ENCODE data around the gene R3HDML.
"Not testable (repeated sequence)": the region's sequence is repeated elsewhere in the genome, so short reads cannot be mapped to it uniquely, and the experiment has no call there.

Gene R3HDML, protein sequence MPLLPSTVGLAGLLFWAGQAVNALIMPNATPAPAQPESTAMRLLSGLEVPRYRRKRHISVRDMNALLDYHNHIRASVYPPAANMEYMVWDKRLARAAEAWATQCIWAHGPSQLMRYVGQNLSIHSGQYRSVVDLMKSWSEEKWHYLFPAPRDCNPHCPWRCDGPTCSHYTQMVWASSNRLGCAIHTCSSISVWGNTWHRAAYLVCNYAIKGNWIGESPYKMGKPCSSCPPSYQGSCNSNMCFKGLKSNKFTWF

DNA sequence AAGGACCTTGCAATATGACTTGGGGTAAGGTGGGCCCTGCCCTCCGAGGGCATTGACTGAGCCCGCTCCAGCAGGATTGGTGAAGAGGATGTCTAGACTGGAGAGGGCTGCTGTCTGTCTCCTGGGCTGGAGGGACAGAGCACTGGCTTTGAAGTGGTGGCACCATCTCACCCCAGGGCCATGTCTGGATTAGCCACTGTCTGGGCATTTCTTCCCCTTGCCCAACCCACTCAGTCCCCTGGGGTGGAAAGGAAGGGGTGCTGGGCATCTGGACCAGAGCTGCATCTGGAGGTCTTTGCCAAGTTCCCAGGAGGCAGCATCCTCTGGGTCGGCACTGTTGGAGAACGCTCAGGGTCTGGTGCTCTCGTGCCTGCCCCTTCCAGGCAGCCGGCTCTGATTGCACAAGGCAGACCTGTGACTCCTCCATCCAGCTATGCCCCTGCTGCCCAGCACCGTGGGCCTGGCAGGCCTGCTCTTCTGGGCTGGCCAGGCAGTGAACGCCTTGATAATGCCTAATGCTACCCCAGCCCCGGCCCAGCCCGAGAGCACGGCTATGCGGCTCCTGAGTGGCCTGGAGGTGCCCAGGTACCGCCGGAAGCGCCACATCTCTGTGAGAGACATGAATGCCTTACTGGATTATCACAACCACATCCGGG lies at the start of gene R3HDML:
Gene R3HDML (plus strand): TSS at position 319 of the 656 bp plus-strand sequence. CDS start 115 bp downstream, at position 434.
- no peak for DNase-seq

DNA sequence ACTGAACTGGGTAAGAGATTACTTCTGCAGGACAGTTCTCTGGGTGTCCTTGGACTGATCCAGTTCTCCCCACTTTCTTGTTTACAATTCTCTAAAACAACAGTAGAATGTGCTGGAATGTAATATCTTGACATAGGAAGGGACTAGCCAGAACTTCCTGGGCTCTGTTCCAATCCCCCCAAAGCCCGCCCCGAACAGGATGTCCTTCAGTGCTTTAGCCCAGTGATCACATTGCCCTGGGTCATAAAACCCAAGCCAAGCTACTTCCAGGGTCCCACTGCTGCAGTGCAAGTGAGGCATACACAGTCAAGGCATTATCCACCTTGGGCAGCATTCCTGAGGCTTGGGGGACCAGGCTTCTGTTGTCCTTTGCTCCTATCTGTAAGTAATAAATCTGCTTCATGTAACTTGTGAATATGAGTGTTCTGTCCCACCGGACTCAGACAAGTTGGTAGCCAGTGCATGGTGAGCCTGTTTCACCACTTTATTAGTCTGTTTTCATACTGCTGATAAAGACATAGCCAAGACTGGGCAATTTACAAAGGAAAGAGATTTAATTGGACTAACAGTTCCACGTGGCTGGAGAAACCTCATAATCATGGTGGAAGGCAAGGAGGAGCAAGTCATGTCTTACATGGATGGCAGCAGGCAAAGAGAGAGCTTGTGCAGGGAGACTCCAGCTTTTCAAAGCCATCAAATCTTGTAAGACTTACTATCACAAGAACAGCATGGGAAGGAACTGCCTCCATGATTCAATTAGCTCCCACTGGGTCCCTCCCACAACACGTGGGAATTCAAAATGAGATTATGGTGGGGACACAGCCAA lies 49.4 kb upstream of the R3HDML start:
- no peak for DNase-seq

DNA sequence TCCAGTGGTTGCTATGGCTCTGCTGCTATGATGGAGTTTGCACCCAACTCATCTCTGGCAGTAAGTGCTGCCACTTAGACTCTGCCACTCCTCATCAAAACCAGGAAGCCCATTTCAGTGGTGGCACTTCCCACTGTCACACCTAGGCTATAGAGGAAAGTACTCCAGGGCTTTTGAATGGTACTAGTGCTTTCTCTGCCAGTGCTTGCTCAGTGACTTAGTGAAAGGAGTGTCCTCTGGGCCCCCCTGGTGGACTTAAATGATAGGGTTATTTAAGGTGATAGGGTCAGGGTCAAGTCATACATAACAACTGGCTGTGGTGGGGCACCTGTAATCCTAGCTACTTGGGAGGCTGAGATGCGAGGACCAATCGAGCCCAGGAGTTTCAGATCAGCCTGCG lies 48.6 kb upstream of the R3HDML start:
- peak; percentile 30 for DNase-seq

DNA sequence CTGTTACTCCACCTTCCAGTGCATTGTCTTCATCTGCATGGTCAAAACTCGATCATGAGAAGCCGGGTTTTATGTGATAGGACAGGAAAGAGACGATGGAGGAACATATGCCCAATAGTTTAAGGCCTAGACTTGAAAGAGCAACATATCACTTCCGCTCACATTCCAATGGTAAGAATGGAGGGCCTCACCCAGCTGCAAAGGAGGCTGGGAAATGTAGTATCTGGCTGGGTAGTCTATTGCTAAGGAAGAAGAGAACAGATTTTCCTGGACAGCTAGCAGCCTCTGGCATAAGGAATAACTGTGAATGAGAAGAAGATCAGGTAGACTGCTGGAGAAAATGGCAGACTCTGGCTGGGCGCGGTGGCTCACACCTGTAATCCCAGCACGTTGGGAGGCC lies 45.1 kb upstream of the R3HDML start:
- DNase-seq, result no peak

DNA sequence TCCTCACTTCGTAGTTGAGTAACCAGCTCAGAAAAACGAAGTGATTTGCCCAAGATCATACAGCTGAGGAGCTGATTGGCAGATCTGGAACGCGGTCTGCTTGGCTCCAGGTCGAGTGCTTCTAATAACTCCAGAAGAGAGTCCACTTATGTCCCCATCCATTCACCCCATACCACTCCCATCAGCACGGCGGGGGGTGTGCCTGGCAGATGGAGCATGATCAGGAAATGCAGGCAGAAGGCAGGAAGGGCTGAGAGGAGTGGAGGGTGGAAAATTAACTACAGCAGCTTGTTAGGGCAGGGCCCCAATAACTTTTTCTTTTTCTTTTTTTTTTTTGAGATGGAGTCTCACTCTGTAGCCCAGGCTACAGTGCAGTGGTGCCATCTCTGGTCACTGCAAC lies 40.8 kb upstream of the R3HDML start:
- DNase-seq, result no peak

DNA sequence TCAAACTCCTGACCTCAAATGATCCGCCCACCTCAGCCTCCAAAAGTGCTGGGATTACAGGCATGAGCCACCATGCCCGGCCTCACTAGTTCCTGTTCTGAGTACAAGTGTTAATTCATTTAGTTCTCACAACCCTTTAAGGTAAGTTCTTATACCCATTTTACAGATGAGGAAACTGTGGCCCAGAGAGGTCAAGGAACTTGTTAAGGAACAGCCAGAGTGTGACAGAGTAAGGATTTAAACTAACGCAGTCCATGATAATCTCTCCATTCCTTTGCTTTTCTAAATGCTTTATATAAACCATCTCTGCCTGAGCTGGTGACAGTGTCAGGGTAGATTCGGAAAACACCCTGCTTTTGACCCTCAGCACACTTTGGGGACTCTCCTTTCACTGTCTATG lies 39.1 kb upstream of the R3HDML start:
- no peak for DNase-seq

DNA sequence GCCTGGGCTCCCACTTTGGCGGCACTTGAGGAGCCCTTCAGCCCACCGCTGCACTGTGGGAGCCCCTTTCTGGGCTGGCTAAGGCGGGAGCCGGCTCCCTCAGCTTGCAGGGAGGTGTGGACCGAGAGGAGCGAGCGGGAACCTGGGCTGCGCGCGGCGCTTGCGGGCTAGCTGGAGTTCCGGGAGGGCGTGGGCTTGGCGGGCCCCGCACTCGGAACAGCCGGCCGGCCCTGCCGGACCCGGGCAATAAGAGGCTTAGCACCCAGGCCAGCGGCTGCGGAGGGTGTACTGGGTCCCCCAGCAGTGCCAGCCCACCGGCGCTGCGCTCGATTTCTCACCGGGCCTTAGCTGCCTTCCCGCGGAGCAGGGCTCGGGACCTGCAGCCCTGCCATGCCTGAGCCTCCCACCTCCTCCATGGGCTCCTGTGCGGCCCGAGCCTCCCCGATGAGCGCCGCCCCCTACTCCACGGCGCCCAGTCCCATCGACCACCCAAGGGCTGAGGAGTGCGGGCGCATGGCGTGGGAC lies 37.8 kb upstream of the R3HDML start:
- not testable (repeated sequence) for DNase-seq

DNA sequence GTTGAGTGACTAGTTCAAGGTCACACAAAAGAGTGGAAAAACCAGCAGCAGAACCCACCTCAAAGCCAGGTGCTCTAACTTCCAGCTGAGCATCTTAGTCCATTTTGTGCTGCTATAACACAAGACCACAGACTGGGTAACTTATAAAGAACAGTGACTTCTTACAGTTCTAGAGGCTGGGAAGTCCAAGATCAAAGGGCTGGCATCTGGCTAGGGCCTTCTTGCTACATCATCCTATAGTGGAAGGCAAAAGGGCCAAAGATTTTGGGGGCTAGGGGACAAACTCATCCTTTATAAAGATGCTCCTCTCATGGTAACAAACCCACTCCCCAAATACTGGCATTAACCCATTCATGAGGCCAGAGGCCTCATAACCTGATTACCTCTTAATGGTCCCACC lies 35.6 kb upstream of the R3HDML start:
- no peak for DNase-seq

DNA sequence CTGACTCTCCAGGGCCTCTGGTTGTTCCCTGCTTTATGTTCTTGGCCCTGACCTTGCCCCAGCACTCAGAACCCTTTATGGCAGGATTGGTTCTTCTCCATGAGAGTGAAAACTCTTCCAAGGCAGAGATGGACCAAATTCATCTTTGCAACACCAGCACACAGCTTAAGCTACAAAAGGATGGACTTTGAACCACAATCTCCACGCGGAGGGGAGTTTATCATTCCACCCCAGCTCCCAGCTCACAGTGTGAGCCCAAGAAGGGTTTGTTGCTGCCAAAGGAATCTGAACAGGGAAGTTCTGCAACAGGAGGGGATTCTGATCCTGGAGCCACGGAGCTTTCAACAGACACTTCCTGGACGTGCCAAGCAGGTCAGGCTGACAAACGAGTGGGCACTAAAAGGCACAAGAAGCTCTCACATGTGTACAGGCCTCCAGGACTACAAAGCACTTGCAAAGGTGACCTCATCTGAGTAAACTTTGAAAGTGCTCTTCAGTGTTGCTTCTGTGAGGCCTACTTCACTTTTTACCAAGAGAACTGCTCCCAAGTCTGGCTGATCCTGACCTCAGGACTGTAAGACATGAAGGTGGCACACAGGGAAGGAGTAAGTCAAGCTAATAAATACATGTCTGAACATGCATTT lies 34.7 kb upstream of the R3HDML start:
- DNase-seq, result no peak

DNA sequence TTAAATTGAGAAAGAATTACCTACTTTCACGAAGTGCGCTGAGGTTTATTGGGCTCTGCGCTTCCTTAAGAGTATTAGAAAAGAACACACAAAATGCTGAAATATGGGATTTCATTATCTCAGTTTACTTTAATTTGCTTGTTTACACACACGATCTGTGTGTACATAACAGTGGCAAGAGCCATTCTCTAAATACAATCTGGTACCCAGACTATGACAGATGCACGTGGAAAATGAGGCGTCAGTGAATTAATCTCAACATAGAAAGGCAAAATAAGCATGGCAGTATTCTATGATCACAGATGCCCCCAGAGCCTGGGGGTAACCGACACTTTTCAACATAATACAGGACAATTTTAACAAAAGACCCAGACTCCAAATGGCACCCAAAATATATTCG lies 34.1 kb upstream of the R3HDML start:
- DNase-seq, result no peak

DNA sequence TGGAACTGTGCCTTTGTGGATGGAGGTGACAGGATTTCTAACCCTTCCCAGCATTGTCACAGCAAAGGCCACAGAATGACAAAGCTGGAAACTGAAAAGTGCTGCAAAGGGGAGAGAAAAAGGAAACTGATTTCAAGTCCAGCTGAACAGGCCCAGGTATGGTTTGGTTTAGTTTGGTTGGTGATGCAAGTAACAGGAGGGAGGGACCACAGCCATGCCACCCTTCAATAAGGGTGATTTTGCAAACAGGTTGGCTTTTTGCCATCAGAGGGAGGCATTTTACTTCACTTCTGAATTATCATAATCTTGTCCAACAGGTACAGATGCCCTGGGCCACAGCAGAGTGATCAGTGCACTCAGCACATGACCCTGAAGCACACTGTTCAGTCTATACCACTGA lies 32.5 kb upstream of the R3HDML start:
- DNase-seq, result no peak

DNA sequence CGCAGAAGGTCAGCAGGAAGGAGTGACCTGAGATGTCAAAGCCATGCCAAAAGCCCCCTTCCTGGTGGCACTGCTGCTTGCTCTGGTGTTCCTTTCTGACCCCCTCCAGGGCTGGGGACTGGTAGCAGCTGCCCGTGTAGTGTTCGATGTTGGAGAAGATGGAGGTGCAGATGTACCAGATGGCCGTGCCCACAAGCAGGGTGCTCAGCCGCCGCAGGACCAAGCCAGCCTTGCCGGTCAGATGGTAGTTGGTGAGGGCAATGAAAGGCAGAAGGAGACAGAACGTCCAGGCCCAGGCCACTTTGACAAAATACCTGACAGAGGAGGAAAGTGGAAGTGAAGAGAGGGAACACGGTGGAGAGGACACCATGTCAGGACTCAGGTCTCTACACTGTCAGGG lies 29.9 kb upstream of the R3HDML start:
- no peak for DNase-seq

DNA sequence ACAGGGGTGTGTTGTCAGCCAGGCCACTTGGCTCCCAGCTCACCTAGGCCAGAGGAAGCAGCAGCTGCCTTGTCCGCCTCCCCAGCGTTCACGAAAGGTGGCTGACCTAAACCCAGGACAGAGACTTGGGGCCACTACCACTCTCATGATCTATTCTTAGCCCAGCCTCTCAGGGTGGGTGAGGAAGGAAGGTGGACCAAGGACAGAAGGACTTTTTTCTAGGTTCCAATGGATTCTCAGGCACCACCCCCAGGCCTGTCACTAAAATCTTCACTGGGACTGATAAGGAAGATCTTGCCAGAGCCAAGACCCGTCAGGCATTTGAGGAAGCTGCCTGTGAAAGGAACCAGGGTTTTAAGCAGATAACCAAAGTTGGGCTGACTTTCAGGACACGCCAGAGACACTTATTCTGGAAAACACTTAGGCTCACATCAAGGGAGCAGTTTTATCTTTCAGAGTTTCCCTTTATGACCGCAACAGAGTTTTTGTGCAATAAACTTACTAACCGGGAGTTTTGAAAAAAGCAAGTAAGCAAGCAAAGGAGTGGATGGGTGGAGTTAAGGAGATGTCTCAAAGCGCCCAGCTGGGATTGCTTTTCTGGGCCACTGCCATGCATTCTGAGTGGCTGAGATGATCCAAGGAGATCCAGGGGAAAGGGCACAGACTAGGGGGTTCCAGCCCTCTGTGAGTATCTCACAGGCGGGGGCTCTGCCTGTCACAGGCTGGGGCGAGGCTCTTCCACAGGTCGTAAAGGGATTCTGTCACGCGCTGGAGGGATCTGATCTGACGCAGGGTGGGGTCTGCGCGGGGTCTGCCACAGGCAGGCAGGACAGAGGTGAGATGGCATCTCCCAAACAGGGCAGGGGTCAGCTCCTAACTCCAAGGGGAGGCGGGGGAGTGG lies 26.8 kb upstream of the R3HDML start:
- no peak for DNase-seq

DNA sequence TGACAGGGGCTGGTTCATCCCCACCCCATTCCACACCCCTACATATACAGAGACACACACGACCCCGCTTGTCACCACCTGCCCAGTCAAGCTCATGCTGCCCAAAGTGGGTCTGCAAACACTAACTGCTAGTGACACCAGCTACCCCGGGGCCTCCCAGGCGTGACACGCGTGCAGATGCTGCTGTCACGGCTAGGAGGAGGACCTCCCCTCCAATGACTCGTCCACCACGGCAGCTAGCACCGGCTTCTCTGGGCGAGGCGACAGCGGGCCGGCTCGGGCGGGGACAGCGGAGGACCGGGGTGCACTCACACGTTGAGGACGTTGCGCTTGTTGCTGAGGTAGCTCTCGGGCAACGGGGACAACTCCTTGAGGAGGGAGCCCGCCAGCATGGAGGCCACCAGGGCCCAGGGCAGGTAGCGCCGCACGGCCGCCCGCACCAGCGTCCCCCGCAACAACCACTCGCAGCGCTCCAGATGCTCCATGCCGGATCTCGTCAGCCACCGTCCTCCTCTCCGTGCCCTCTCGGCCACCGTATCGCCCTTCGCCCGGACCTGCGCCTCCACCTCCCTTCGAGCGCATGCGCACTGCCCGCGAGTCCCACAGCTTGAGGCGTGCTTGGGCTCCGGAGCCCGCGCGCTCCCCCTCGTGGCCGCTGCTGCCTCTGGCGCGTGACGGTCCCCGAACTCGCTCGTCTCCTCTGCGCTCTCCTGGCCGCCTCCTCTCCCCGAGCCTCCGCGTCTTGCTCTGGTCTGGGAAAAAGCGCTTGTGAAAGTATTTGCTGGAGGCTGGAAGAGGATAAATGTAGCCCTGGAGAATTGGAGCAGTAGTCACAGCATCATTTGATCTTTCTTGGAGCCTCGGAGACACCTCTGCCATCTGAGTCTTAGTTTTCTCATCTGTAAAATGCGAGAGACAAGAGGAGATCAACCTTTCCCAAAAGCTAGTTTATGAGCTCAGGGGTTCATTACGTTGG lies 25.9 kb upstream of the R3HDML start, which contains the start of gene FITM2:
Gene FITM2 (minus strand): TSS at position 539 of the 976 bp plus-strand sequence. CDS start 54 bp downstream, at position 485.
- DNase-seq, result peak; percentile 98

DNA sequence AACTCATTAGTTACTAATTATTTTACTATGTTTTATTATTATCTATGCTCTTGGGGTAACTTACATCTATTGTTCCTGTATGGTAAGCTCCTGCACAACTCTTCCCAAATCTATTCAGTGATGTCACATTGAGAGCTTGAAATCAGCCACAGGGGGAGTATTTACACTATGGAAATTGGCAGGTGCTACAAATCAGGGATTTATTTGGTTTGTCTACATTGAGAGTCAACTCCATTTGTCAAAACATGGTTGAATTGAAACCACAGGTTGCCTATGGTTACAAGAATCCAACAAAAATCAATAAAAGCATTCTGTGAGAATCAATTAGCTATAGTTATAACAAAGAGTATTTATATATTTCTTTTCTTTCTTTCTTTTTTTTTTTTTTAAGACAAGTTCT lies 22.0 kb upstream of the R3HDML start:
- DNase-seq, result no peak

DNA sequence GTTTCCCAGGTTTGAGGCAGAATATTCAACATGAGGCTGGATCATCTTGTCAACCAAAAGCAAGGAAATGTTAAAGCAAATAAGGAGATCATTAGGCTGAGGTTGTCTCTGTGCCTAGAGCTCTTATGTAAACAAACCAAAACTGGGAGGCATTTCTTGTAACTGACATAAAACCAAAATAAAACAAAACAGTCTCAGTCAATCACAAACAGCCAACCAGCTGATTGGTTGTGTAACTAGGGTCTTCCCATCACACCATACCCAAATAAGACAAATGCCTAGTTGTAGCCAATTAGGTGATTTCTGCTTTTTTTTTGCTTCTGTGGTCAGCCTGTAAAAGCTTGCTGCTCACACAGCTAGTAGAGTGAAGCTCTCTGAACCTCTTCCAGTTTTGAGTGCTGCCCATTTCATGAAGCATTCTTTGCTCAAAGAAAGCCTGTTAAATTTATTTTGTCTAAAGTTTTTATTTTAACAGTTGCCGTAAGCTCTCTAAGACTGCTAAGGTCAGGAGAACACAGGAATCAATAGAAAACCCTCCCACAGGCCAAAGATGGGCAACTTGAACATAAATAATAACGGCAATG lies 16.9 kb upstream of the R3HDML start:
- DNase-seq, result no peak

DNA sequence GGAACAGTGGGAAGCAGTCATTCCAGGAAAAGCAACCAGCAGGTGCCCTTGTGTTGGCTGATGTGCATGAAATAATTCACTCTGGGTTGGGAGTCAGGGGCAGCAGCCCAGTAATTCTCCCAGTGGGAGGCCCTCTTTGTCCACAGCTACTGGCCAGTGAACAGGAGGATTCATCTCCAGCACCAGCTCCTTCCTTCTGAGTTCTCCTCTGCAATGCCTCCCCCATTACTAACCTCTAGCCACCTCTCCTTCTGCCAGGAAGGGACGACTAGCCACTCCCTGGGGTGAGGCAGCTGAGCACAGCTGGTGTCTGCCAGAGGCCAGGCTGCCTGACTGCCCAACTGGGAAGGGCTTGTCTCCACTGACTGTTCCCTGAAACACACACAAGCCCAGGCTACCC lies 12.5 kb upstream of the R3HDML start:
- no peak for DNase-seq

DNA sequence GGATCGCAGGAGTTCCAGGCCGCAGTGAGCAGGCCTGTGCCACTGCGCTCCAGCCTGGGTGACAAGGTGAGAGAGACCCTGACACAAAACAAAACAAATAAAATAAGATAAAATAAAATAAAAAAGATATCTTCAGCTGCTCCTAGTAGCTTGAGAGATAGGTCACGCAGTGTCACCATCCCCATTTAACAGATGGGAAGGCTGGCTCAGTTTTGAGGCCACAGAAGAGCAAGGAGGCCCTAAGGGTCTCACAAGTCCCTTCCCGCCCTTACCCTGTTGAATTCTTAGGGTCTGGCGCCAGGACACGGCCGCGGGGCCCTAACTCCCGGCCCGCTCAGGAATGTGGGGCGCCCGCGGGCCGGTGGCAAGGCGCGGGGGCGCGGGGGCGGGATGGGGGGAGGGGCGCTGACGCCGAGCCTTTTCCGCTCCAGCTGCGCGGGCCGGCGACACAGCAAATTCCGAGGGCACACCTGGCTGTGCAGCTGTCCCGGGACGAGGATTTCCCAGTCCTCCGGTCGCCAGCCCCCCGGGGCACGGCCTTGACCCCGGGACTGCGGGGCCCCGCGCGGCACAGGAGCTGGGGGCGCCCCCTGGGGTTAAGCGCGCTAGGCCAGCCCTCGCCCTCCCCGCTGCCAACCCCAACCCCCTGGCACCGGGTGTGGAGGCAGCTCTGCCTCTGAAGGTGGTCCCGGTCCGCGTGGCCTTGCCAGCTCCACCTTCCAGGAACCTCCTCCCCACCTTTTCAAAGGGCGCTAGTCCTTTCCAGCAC lies 10.3 kb upstream of the R3HDML start:
- DNase-seq, result no peak

DNA sequence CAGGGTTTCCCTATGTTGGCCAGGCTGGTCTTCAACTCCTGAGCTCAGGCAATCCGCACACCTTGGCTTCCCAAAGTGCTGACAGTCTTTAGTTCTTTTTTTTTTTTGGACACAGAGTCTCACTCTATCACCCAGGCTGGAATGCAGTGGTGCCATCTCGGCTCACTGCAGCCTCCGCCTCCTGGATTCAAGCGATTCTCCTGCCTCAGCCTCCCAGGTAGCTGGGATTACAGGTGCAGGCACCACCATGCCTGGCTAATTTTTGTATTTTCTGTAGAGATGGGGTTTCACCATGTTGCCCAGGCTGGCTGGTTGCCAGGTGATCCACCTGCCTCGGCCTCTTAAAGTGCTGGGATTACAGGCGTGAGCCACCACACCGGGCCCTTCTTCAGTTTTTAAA lies 9.1 kb upstream of the R3HDML start:
- not testable (repeated sequence) for DNase-seq

DNA sequence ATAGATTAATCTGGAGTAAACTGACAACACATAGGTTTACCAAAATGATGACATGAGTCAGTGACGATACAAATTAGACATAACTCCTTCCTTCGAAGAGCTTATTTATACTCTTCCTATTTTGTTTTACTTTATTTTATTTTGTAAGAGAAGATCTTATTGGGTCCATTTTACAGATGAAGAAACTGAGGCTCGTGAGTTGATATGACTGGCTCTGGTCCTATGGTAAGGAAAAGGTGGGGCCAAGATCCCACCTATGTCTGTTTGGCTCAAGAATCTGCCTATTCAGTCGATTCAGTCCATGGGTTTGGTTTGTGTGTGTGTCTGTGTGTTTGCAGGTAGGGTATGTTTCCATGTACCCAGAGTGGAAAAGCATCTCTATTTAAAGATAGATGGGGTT lies 8.4 kb upstream of the R3HDML start:
- no peak for DNase-seq

Data from CD4-positive, alpha-beta T cell treated with Interleukin-21 for 1 hour (primary cell).